ENCODE results near the gene PABPC4L.
"Not testable (repeated sequence)": the region's sequence is repeated elsewhere in the genome, so short reads cannot be mapped to it uniquely, and the experiment has no call there.

PABPC4L gene

DNA sequence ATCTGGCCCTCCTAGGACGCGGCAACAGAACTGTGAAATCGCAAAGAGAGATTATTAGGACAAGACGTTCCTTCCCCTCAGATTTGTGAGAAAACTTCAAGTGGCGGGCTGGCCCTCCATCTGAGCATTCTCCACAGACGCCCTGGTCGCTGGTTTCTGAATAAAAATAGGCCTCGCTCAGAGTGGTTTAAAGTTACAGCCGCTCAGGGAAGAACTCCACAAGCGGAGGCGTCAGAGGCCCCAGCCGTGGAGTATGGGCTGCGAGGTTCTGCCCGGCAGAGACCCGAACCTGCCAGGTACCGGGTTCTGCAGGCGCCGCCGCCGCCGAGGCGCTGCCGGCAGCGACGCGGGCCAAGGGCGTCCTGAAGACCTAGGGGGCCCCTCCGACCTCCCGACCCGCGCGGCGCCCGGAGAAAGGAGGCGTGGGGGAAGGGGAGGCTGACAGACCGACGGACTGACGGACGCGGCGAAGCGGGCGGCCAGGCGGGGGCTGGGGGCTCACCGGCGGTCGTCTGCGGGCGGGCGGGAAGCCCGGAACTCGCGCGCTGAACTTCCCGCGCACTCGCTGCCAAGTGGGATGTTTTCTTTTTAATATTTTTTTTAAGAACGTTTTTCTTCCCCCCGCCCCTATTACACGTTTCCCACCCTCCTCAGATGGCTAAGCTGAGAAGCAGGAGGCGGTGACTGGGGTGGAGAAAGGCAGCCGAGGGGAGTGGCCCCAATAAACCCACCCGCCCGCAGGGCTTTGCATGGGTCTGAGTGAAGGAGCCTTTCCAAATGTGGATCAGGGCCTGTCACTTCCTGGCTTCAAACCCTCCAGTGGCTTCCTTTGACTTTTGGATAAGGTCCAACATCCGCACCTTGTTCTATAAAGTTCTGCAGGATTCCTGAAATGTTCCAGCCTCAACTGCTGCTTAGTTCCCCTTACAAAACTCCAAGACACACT lies at the start of gene PABPC4L:
PABPC4L (minus strand) TSS at position 574 of the 946 bp plus-strand sequence. CDS start 770 bp downstream, outside the sequence.
- peak within 1 kb of the TSS; percentile 28 for H3K4me3 ChIP-seq (ENCODE audit: low read depth, low read length)

DNA sequence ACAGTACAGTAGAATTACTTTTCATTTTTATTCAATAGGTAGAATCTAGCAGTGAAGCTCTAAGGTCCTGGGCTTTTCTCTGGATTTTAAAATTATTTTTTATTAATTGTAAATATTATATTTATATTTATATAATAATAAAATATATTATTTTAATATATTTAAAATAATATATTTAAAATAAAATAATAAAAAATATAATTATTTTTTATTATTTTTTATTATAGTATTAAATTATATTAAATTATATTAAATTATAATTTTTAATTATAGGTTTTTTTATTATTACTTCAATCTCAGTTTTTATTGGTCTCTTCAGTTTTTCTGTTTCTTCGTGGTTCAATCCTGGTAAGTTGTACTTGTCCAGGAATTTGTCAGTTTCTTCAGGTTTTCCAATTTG lies 49.7 kb upstream of the PABPC4L start:
- no peak overlapping the region for H3K4me3 ChIP-seq (ENCODE audit: low read depth, low read length)

DNA sequence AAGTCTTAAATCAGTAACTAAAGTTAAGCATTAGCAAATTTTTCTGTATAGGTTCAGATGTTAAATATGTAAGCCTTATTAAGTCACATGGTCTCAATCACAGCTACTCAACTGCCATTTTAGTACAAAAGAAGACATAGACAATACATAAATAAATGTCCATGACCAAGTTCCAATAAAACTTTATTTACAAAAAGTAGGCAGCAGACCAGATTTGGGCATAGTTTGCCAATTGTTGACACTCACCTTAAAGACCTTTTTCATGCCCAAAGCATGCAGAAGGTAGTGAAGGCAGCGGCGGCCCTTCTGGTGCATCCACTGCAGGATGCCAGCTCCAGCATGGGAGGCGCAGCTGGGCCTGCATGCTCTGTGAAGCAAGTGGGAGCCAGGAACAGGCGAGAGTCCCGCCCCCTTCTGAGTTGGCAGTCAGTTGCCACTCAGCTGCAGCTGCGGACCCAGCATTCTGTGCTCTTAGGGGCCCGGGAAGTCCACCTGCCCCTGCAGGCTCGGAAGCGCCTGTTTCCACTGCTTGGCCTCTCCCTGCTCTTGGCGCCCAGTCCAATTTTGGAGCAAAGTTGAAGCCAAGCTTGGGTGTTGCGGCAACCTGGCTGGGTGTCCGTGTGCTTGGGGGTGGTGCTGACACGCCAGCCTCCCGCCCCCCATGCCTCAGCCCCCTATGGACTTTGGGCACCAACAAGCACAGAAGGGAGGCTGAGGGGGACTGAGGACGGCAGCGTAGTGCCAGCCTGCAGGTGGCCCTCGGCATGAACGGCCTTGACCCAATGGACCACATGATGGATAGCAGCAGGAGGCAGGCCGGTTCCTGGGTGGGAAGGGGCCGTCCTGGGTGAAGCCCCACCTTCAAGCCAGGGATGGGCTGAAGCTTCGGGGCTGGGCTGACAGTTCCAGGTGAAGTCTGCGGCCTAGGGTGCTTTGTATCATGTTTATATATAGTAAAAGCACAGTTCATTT lies 42.4 kb upstream of the PABPC4L start:
- H3K4me3 ChIP-seq (ENCODE audit: low read depth, low read length) = no peak overlapping the region

DNA sequence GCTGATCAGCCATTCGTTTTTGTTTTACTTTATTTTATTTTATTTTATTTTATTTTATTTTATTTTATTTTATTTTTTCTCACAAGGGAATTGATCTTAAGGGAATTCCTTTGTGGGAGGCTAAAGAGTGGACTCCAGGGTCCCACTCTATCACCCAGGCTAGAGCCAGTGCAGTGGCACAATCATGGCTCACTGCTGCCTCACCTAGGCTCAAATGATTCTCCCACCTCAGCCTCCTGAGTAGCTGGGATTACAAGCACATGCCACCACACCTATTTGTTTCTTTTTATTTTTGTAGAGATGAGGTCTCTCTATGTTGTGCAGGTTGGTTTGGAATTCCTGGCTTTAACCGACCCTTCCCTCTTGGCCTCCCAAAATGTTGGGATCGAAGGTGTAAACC lies 17.5 kb upstream of the PABPC4L start:
- H3K4me3 ChIP-seq (ENCODE audit: low read depth, low read length) = no peak overlapping the region

DNA sequence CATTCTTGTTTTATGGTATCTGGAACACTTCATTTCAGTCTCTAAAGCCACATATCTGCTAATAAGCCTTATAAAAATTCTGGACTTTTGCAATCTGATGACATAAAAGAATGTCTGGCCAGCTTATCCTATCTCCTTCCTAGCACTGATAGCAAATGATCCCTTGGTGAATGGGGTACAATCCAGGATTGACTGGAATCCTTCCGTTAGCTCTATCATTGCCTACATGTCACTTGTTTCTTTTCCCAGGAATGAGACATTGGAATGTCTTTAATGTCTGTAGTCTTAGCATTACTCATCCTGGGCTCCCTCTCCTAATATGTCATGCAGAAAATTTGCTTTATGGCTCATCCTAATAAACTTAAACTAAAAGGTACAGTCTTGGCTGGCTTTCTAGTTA lies 14.8 kb upstream of the PABPC4L start:
- H3K4me3 ChIP-seq (ENCODE audit: low read depth, low read length) = no peak overlapping the region

DNA sequence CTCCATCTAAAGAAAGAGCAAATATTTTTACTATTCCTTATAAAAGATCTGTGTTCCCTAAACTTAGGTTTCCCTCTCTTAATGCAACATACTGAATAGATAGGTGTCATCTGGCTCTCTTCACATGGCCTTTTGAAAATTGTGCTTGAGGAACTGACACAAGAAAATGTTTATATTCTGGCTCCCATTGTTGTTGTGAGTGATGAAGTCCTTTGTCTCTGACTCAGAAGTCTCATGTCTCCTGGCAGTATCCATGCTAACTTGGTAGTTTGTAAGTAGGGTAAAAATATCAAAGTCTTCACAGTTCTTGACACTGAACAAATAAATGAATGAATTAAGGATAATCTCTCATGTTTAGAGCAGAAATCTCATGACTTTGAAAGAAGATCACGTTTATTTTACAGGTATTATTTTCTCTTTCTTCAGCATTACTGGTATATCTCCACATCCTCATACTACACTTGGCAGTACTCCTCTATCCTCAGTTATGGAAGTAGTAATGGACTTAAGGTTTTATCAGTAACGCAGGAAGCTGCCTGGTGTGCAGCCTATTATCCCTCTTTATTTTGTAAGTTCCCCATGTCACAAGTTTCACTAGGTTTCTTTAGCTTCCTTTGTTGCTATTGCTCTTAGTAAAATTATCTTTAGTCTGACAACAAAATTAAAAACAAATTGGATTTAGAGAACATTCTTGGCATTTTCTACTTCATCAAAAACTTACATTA lies 14.2 kb upstream of the PABPC4L start:
- H3K4me3 ChIP-seq (ENCODE audit: low read depth, low read length) = no peak overlapping the region

DNA sequence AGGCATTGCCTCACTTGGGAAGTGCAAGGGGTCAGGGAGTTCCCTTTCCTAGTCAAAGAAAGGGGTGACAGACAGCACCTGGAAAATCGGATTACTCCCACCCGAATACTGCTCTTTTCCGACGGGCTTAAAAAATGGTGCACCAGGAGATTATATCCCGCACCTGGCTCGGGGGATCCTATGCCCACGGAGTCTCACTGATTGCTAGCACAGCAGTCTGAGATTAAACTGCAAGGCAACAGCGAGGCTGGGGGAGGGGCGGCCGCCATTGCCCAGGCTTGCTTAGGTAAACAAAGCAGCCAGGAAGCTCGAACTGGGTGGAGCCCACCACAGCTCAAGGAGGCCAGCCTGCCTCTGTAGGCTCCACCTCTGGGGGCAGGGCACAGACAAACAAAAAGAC lies 6.4 kb upstream of the PABPC4L start:
- not testable (repeated sequence) for H3K4me3 ChIP-seq (ENCODE audit: low read depth, low read length)

DNA sequence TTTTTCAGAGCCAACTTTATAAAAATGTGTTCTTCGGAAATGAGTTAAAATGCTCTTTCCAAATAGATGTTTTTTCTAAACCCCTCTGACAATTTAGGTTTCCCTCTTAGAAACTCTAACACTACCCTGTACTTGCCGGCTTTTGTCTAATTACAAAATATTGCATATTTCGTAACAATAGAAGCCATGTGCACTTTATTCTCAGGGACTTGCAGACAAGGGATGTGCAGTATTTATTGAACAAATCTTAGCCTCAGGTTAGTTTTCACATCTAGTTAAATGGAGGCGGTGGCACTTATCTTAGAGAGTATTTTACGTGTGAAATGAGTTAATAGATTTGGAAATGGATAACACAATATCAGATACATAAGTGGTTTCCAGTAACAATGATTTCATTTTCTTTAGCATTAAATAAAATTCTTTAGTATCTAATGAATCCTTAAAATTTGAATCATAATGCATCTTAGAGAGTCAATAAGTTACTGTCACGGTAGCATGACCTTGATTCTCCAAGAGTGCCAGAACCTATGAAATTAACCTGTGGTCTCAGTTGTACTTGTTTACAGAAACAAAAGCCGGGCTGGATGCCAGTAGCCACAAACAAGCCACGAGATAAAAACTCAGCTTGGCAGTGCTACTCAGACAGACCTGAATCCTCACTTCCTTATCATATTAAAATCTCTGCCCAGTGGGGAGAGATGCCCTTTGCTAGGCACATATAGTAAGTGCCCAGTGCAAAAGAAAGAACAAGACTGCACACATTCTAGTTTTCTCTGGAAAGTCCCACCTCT lies 772 bp upstream of the PABPC4L start:
- no peak overlapping the region for H3K4me3 ChIP-seq (ENCODE audit: low read depth, low read length)

DNA sequence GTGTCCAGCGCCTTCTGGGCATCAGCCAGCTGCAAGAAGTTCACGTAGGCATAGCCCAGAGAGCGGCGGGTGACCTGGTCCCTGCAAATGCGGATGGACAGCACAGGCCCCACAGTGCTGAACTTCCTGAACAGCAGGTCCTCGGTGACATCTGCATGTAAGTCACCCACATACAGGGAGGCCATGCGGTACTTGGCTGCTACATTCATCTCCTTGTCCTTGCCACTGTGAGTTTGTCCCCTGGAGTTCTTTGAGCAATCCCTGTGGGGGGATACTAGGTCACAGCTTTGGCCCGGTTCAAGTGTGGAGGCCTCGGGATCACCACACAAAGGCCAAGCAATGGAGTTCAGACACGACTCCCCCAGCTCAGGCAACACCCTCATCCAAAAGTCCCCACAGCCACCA lies 776 bp downstream of the PABPC4L start:
- no peak overlapping the region for H3K4me3 ChIP-seq (ENCODE audit: low read depth, low read length)

DNA sequence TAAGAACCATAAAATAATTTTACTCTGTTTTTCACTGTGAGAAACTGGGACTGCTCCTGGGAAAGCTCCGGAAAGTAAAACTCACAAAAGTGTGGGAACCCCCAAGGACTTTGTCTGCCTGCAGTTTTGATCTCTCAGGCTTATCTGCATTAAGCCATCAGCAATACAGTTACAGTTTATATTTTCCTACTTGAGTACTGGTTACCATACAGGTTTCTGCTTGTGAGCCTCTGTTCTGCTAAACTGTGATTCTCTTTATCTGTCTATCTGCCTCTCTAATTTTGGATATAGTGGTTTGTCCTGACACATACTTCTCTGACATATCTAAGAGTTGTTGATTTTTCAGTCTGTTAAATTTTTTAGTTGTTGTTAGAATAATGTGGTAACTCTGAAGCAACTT lies 11.6 kb downstream of the PABPC4L start:
- H3K4me3 ChIP-seq (ENCODE audit: low read depth, low read length) = no peak overlapping the region

DNA sequence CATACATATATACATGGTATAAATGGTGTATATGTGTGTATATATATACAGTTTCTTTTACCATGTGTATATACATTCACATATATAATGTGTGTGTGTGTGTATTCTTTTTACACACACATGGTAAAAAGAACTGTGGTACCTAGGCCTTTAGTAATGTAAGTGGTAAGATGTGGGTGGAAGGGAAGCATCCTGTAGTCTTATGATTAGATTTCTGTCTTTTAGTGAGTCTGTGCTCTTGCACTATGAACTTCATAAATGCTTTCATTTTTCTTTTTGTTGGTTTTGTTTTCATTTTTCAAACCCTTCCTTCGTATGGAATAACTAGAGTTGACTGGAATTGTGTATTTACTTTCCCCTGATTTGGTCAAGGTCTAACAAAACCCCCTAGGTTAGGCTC lies 12.1 kb downstream of the PABPC4L start:
- no peak overlapping the region for H3K4me3 ChIP-seq (ENCODE audit: low read depth, low read length)

DNA sequence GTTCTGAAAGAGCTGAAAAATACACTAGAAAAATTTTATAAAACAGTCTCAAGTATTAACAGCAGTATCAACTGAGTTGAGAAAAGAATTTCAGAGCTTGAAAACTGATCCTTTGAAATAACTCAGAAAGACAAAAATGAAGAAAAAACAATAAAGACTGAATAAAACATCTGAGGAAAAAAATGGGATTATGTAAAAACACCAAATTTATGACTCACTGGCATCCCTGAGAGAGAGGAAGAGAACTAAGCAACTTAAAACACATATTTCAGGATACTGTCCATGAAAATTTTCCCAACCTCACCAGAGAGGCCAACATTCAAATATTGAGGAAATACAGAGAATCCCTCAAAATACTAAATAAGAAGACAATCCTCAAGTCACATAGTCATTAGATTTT lies 22.9 kb downstream of the PABPC4L start:
- H3K4me3 ChIP-seq (ENCODE audit: low read depth, low read length) = no peak overlapping the region

DNA sequence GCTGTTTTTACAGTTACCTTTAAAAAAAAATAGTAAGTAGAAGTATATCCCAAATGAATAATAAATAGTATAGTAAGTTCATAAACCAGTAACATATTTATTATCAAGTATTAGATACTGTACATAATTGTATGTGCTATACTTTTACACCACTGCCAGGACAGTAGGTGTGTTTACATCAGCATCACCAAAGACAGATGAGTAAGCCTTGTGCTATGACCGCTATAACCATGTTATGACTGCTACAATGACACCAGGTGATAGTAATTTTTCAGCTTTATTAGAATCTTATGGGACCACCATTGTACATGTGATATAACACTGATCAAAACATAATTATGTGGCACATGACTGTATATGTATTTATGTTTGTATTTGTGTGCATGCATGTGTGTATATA lies 27.3 kb downstream of the PABPC4L start:
- no peak overlapping the region for H3K4me3 ChIP-seq (ENCODE audit: low read depth, low read length)

DNA sequence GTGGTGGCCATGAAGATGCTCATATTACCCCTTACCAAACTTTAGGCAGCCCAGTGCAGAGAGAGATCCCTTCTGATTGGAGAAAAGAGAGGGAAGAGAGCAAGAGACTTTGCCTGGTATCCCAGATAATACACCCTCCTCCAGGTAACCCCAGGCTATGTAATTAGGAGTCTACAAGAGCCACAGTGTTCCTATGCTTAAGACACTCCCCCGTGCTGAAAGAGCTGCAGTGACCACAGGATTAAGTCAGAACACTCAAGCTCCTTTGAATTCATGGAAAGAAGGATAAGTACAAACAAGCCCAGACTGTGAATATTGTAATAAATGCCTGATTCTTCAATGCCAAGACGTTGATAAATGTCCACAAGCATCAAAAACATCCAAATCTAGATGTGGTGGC lies 41.4 kb downstream of the PABPC4L start:
- no peak overlapping the region for H3K4me3 ChIP-seq (ENCODE audit: low read depth, low read length)

DNA sequence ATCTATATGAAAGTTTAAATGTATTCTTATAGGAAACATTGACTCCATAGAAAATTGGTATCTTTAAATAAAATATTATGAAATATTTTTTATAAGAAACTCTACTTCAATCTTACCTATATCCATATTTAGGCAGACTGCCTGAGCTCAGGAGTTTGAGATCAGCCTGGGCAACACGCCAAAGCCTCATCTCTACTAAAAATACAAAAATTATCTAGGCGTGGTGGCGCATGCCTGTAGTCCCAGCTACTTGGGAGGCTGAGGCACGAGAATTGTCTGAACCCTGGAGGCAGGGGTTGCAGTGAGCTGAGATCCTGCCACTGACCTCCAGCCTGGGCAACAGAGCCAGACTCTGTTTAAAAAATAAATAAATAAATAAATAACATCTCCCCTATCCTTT lies 47.5 kb downstream of the PABPC4L start:
- H3K4me3 ChIP-seq (ENCODE audit: low read depth, low read length) = no peak overlapping the region

DNA sequence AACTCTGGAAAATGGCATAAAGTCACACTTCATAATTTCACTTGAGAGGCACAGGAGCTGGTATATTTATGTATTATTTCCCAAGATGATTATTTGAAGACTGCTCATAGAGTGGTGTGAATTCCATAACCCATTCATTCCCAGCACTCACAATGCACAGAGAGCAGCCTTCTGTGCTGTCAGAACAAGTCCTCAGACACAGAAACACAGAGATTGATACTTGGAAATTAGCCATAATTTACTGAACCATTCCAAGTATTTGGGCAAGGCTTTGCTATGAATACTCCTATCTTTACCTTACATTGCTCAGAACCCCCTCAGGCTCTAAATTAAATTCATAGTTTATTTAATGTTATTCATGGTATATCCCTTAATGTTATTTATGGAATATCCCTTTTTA lies 53.6 kb downstream of the PABPC4L start:
- no peak overlapping the region for H3K4me3 ChIP-seq (ENCODE audit: low read depth, low read length)

All from iPS-11a (cell line).